AG08396 (cell line): Measurements from ENCODE around the gene SH2D3C.

ENCODE experiments used
- DNase-seq: peaks from one replicate; pipeline ENCODE4 v3.0.0; 2012; ENCODE audit warnings: low spot score, mixed read lengths

Gene SH2D3C

DNA sequence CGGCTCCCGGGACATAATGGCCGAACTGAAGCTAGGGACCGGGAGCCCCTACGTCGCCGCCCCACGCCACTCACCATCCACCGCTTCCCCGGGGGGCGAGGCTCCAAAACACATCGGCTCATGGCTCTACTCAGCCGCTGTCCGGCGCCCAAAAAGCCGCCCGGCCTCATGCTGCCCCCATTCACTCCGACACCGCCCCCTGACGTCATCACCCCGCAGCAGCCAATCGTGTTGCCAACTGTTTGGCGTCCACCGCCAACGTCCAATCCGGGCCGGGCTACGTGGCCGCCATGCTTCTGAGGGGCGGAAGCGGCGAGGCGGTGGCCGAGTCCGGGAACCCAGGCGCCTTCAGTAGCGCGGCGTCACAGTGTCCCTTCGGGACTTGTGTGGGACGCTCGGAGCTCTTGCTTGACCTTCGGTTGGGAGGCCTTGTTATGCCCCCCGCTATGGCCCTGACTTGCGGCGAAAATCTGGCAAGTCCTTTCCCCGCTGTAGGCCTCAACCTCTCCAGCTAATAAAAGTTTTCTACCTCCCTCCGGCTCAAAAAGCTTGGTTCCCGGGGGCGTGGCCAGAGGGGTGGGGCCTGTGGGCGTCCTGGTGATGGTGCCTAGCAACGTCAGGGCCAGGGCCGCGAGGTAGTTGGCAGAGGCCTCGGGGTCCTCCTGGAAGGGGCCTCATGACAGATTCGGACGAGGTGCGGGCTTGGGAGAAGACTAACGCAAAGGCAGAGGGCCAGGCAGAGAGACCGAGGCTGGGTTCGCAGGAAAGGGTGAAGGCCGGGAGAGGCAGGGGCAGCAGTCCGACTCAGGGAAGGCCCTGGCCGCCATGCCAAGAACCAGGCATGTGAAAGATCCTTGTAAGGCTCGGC is 62.8 kb downstream of the SH2D3C start, which contains the start of the genes PTRH1 and TTC16:
TSS of gene PTRH1 (minus strand) at position 194 of the 868 bp plus-strand sequence. CDS start at position 170, 24 bp downstream.
TSS of gene TTC16 (plus strand) at position 610 of the 868 bp plus-strand sequence. CDS start at position 677, 67 bp downstream.
- peak; percentile 99 for DNase-seq

DNA sequence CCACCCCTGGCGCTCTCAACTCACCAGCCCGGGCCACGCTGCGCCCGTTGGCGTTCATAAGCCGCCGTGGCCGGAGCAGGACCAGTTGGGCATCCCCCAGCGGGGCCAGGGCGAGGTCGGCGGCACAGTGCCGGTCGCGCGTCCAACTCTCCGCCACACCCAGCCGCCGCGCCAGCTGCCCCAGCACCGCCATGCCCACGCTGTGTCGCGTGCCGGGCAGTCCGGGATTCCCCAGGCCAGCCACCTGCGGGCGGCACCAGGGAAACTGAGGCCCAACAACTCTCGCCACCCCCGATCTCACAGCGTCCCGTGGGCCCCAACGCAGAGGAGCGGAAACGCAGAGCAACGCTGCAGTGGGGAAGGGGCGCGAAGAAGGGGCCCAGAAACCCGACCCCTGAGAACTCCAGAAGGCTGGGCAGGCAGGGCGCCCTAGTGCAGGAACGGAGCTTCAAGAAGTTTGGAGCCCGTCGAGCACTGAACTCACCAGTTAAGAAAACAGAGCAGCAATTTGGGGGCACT is 63.5 kb downstream of the SH2D3C start:
- DNase-seq, result peak; percentile 58

DNA sequence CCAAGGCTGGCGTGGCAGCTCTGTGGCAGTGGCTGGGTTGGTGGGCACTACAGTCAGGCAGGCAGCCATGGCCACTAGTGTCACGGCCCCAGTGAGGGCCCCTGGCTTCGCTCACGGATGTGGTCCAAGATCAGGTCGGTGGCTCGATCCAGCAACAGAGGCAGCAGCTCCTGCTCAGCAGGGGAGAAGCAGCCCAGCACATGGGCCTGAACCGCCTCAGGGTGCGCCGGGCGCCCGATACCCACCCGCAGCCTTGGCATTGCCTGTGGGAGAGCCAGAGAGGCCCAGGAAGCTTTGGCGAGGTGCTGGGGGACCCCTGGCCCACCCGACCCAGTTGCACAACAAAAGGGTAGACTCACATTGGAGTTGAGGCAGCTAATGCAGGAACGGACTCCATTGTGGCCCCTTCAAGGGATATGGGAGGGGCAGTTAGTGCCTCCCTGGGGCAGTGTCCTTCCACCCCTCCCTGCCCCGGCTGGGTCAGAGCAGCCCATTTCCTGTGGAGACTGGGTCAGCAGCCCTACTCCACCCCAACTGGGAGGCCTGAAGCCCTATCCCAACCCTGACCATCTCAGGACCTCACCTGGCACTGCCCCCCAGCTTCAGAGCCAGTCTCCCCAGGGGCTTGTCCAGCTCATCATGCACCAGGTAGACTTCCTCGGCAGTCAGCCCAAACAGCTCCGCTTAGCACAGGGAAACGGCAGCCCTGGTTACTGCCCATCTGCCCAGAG is 64.3 kb downstream of the SH2D3C start:
- DNase-seq, result peak; percentile 38

GRCh38 chr9:127712867-127713266 is 65.6 kb downstream of the SH2D3C start:
- DNase-seq, result no peak

GRCh38 chr9:127712371-127712770 is 66.1 kb downstream of the SH2D3C start:
- no peak for DNase-seq

- no peak for DNase-seq
Observed at GRCh38 chr9:127711831-127712274, 66.6 kb downstream of the SH2D3C start.

DNA sequence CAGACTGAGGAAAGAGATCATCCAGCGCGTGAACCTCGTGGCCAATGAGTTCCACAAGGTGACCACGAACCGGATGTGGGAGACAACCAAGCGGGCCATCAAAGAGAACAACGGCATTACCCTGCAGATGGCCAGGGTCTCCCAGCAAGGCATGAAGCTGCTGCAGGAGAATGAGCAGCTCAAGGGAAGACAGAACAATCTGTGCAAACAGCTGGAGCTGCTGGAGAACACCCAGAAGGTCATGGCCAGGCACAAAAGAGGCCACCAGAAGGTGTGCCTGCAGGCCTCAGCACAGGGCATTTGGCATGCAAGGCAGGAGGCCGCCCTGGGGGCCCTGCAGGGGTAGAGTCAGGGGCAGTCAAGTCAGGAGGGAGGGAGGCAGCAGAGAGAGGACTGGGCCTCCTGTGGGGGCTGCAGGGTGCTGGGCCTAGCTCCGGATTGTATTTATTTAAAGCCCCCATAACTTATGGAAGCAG is 67.2 kb downstream of the SH2D3C start:
- DNase-seq, result no peak

DNA sequence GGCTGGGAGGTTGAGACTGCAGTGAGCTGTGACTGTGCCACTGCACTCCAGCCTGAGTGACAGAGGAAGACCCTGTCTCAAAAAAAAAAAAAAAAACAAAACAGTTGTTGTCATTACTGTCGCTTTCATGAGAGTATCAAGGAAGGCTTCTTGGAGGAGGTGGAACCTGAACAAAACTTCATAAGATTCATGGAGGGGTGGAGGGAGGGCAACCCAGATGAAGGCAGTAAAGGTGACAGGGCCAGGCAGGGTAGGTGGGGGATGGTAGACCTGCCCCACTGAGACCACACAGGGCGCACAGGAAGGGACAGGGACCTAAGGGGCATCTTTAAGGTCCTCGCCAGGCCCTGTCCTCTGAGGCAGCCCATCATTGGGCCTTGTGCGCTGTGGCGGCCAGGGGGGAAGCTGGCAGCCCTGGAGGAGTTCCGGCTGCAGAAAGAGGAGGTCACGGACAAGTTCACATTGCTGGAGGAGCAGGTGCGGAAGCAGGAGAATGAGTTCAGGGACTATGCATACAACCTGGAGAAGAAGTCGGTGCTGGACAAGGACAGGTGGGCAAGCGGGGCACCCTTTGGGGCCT is 68.2 kb downstream of the SH2D3C start:
- no peak for DNase-seq

DNA sequence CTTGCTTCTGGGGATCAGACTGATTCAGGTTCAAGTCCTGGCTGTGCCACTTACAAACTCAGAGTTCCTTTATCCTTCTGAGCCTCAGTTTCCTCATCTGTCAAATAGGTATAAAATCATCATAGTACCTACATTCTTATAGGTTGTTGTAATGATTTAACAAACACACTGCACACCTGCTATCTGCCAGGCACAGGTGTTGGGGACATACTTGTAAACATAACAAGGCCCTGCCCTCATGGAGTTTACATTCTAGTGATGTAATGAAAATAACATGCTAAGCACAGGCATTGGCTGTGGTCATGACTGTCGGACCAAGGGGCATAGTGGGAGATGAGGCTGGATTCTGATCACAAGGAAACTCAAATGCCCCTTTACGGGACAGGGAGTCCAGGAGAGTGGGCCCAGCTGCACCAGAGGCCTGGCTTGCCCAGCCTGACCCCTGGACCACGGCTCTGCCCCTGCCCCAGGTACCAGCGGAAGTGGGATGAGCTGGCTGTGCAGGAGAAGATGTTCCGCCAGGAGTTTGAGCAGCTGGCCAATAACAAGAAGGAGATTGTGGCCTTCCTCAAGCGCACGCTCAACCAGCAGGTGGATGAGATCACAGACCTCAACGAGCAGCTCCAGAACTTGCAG is 69.4 kb downstream of the SH2D3C start:
- DNase-seq, result no peak

- no peak for DNase-seq
Observed at GRCh38 chr9:127707766-127708165, 70.7 kb downstream of the SH2D3C start.

GRCh38 chr9:127706836-127707241 is 71.6 kb downstream of the SH2D3C start, which contains the start of gene CFAP157:
TSS of gene CFAP157 (plus strand) at chr9:127706988. CDS start at chr9:127707032, 44 bp downstream.
- DNase-seq, result no peak

GRCh38 chr9:127705577-127706379 is 72.7 kb downstream of the SH2D3C start:
- no peak for DNase-seq

DNA sequence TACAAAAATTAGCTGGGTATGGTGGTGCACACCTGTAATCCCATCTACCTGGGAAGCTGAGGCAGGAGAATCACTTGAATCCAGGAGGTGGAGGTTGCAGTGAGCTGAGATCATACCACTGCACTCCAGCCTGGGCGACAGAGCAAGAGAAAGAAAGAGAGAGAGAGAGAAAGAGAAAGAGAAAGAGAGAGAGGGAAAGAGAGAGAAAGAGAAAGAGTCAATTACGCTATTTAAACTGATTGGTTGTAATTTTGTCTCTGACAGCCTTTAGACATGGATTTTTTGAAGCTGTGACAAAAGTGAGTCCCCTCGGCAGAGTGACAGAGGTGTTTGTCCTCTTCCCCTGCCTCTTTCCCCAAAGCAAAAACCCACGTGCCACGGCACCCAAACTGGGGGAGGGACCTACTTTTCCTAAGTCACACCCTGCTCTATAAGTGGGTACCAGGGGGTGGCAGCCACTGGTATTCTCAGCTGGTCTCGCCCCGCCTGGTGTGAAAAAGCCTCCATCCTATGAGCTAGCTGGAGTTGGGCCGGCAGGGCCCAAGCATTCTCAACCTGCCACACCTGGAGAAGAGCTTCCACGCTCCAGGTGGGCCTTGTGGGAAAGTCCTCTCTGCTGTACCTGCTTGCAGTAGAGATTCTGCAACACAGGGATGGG is 75.0 kb downstream of the SH2D3C start:
- no peak for DNase-seq

DNA sequence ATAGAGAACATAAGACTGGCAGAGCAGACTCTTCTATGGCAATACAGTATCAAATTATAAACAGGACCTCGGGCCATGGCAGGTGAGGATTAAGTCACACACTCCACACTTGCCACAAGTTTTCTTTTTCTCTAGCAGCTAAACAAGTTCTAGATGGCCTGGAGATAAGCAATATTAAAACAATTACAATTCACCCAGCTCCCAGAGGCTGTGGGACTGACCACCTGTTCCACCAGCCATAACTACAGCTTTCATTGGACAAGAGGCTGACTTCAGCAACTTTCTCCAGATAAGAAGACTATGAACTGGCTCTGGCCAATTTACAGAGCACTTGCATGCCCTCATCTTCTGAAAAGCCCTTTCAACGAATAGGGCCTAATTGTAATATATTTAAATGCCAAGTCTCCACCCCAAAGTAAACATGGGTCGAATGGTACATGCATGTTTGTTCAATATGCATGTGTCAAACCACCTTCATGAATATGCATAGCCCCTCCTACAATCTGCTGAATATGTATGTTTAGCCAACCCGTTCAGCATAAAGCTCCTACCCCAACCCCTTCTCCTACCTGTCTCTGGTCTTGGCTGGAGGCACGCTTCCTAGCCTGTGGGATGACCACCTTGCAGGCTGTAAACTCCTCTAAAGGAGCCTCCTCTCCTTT is 77.7 kb downstream of the SH2D3C start:
- no peak for DNase-seq

GRCh38 chr9:127700140-127700539 is 78.3 kb downstream of the SH2D3C start:
- DNase-seq, result no peak

- DNase-seq, result peak; percentile 98
Observed at GRCh38 chr9:127698985-127699670, 79.3 kb downstream of the SH2D3C start.

DNA sequence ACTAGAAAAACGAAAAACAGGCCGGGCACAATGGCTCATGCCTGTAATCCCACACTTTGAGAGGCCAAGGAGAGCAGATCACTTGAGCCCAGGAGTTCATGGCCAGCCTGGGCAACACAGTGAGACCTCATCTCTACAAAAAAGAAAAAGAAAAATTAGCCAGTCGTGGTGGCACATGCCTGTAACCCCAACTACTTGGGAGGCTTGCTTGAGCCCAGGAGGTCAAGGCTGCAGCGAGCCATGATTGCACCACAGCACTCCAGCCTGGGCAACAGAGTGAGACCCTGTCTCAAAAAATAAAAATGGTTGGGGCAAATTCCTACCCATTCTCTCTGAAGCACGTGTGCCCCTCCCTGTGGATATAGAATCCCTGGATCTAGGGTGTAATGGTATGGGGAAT is 80.1 kb downstream of the SH2D3C start:
- no peak for DNase-seq

DNA sequence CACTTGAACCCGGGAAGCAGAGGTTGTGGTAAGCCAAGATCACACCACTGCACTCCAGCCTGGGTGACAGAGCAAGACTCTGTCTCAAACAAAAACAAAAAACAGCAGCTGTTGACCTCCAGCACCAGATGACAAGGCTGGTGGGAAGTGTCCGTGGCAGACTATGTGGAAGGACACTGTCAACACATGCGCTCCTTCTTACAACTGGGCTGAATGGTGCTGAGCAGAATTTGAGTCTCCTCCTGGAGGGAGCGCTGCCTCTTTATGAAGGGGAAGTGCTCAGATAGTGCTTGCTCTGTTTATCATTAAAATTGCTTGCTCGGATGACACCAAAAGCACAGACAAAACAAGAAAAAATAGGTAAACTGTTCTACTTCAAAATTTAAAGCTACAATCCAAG is 80.9 kb downstream of the SH2D3C start:
- DNase-seq, result no peak
